Vagina (tissue), 2 donors: ENCODE data around the gene DST. TPM values are rescaled to one million over a fixed set of nuclear protein-coding genes. Genes with fewer than 3 reads are reported as not detected.

Experiments
- DNase-seq, 2 donors: peaks; one replicate each; pipeline ENCODE4 v3.0.0-alpha.2; 2017; ENCODE audit errors: extremely low spot score in 2 of 2
- H3K27ac ChIP-seq: fragments of 200-600 bp; sonication (generic); one replicate; pipeline ENCODE4 v1.5.1; 2019
- H3K27me3 ChIP-seq: fragments of 200-600 bp; sonication (generic); one replicate; pipeline ENCODE4 v1.5.1; 2019
- H3K36me3 ChIP-seq, 2 donors: fragments of 200-600 bp; sonication (generic); one replicate each; pipeline ENCODE4 v1.5.1; 2017 to 2019
- H3K4me1 ChIP-seq: fragments of 200-600 bp; sonication (generic); one replicate; pipeline ENCODE4 v1.5.1; 2019
- H3K4me3 ChIP-seq, 2 donors: fragments of 200-600 bp; sonication (generic); 1 replicate in 1 of 2; 2 replicates in 1 of 2; pipeline ENCODE4 v1.5.1; 2016 to 2019
- H3K9me3 ChIP-seq: fragments of 200-600 bp; sonication (generic); one replicate; pipeline ENCODE4 v1.5.1; 2019
- CTCF ChIP-seq, 3 experiments: fragments of 450-650 bp in 2 of 3; fragments of 200-600 bp in 1 of 3; sonication (generic) in 1 of 3; IDR thresholded peaks; one replicate each; pipeline ENCODE4 v1.5.1; 2017 to 2019; ENCODE audit warnings: antibody characterized with exemption in 3 of 3, mild to moderate bottlenecking in 2 of 3, moderate library complexity in 2 of 3
- POLR2A ChIP-seq, 2 donors: fragments of 450-650 bp; IDR thresholded peaks; one replicate each; pipeline ENCODE4 v1.6.1; 2017; ENCODE audit warnings: antibody characterized with exemption in 2 of 2, mild to moderate bottlenecking in 2 of 2, moderate library complexity in 2 of 2
- POLR2AphosphoS5 ChIP-seq, 2 donors: sonication (generic); formaldehyde crosslinking; IDR thresholded peaks; one replicate each; pipeline ENCODE4 v1.9.0; 2017; ENCODE audit warnings: antibody characterized with exemption in 2 of 2, mild to moderate bottlenecking in 2 of 2, low read depth in 1 of 2; ENCODE audit not compliant: insufficient read depth in 1 of 2
- intact Hi-C: fragments of 100-400 bp; cut with DNase I; formaldehyde crosslinking; loops from one replicate; pipeline ENCODE4 v1.15.1; 2023
- total RNA-seq: library from RNA; depleted of rRNA; stranded (reverse); fragments of >200 nt; gene quantifications from one replicate; pipeline ENCODE4 v1.2.3, GENCODE V29; 2016

Gene DST
- total RNA-seq, 1 donor from 2014 or later, result 460 TPM

- Histone ChIP-seq H3K27me3 (no peaks in the 10 kb centered on the region), H3K9me3 (no peaks in the 10 kb centered on the region), H3K36me3 (peaks cover 0 to 45% of the 10 kb centered on the region in 2 donors), H3K27ac (peak overlapping the region; percentile 94), H3K4me3 (peak overlapping the region; percentile 62 to 66), H3K4me1 (peaks cover 62% of the 10 kb centered on the region)
- intact Hi-C loops, result no loop called here
- TF ChIP-seq POLR2A (IDR thresholded peaks at IDR 0.05) (no peak), CTCF (IDR thresholded peaks at IDR 0.05) (no peak), POLR2AphosphoS5 (IDR thresholded peaks at IDR 0.05; ENCODE audit: insufficient read depth in 1 of 2, low read depth in 1 of 2) (no peak)
- no peak for DNase-seq
Observed at GRCh38 chr6:56536536-56536935, 106.2 kb downstream of the DST start.

- TF ChIP-seq POLR2A (IDR thresholded peaks at IDR 0.05) (no peak), CTCF (IDR thresholded peaks at IDR 0.05) (no peak), POLR2AphosphoS5 (IDR thresholded peaks at IDR 0.05; ENCODE audit: insufficient read depth in 1 of 2, low read depth in 1 of 2) (no peak)
- Histone ChIP-seq H3K9me3 (no peaks in the 10 kb centered on the region), H3K27me3 (no peaks in the 10 kb centered on the region), H3K4me1 (peaks cover 69% of the 10 kb centered on the region), H3K36me3 (peaks cover 0 to 54% of the 10 kb centered on the region in 2 donors), H3K4me3 (peak overlapping the region in 1 of 2 donors; percentile 66), H3K27ac (peak overlapping the region; percentile 94)
- no peak for DNase-seq
- intact Hi-C loops, result no loop called here
Observed at GRCh38 chr6:56535626-56536025, 107.1 kb downstream of the DST start.

GRCh38 chr6:56534680-56535419 lies 107.8 kb downstream of the DST start:
- Histone ChIP-seq H3K36me3 (peaks cover 0 to 60% of the 10 kb centered on the region in 2 donors), H3K9me3 (no peaks in the 10 kb centered on the region), H3K4me3 (no peak overlapping the region), H3K4me1 (peaks cover 70% of the 10 kb centered on the region), H3K27me3 (no peaks in the 10 kb centered on the region), H3K27ac (peak overlapping the region; percentile 94)
- no peak for DNase-seq
- intact Hi-C loops, result no loop called here
- TF ChIP-seq POLR2AphosphoS5 (IDR thresholded peaks at IDR 0.05; ENCODE audit: insufficient read depth in 1 of 2, low read depth in 1 of 2) (no peak), POLR2A (IDR thresholded peaks at IDR 0.05) (no peak), CTCF (IDR thresholded peaks at IDR 0.05) (no peak)

- Histone ChIP-seq H3K4me1 (peaks cover 73% of the 10 kb centered on the region), H3K27ac (peak overlapping the region; percentile 60), H3K36me3 (peaks cover 0 to 75% of the 10 kb centered on the region in 2 donors), H3K9me3 (no peaks in the 10 kb centered on the region), H3K27me3 (no peaks in the 10 kb centered on the region), H3K4me3 (peak overlapping the region in 1 of 2 donors; percentile 11)
- intact Hi-C loops, result no loop called here
- no peak for TF ChIP-seq POLR2A (IDR thresholded peaks at IDR 0.05)
- TF ChIP-seq CTCF (IDR thresholded peaks at IDR 0.05), result no peak
- no peak for TF ChIP-seq POLR2AphosphoS5 (IDR thresholded peaks at IDR 0.05; ENCODE audit: insufficient read depth in 1 of 2, low read depth in 1 of 2)
- DNase-seq, result no peak
Observed at GRCh38 chr6:56532766-56533551, 109.7 kb downstream of the DST start.
